Astrocyte of the spinal cord (primary cell): ENCODE data around the gene ATAD3A.
"Not testable (repeated sequence)": the region's sequence is repeated elsewhere in the genome, so short reads cannot be mapped to it uniquely, and the experiment has no call there.

Source experiments
- DNase-seq: peaks from one replicate; pipeline ENCODE4 v3.0.0; 2011; ENCODE audit warnings: low read depth, low spot score
- H3K4me3 ChIP-seq: 2 replicates; pipeline ENCODE4 v1.5.1; 2011; ENCODE audit warnings: low read depth, mild to moderate bottlenecking, low read length, moderate library complexity
- CTCF ChIP-seq: IDR thresholded peaks from 2 replicates; pipeline ENCODE4 v1.5.1; 2012; ENCODE audit warnings: low read depth, mild to moderate bottlenecking, low read length, inconsistent platforms
- in situ Hi-C: cut with HindIII; loops from 2 replicates; pipeline ENCODE4 v1.10.0; 2017; ENCODE audit warnings: low sequenced_read_pairs

ATAD3A gene

GRCh38 chr1:1554926-1555915 is 43.3 kb downstream of the ATAD3A start:
- peak; percentile 80 for DNase-seq
- H3K4me3 ChIP-seq: no peak overlapping the region
- TF ChIP-seq CTCF: no peak
- in situ Hi-C loops: no loop called here

- TF ChIP-seq CTCF: no peak
- in situ Hi-C loops: no loop called here
- DNase-seq: no peak
- H3K4me3 ChIP-seq: no peak overlapping the region
Observed at GRCh38 chr1:1556505-1556904, 44.5 kb downstream of the ATAD3A start.

GRCh38 chr1:1556961-1557360 is 45.0 kb downstream of the ATAD3A start:
- in situ Hi-C loops, DNase-seq, H3K4me3 ChIP-seq: not testable (repeated sequence)

GRCh38 chr1:1557688-1558087 is 45.7 kb downstream of the ATAD3A start:
- in situ Hi-C loops, DNase-seq, H3K4me3 ChIP-seq: not testable (repeated sequence)

GRCh38 chr1:1558591-1558990 is 46.6 kb downstream of the ATAD3A start:
- DNase-seq: no peak
- no peak overlapping the region for H3K4me3 ChIP-seq
- in situ Hi-C loops: no loop called here
- TF ChIP-seq CTCF: no peak

- TF ChIP-seq CTCF: no peak
- in situ Hi-C loops: no loop called here
Observed at GRCh38 chr1:1559066-1559465, 47.1 kb downstream of the ATAD3A start.

GRCh38 chr1:1560178-1560577 is 48.2 kb downstream of the ATAD3A start:
- H3K4me3 ChIP-seq: no peak overlapping the region
- TF ChIP-seq CTCF: no peak
- in situ Hi-C loops: no loop called here
- no peak for DNase-seq

More at GRCh38 chr1:1559066-1559465, 47.1 kb downstream of the ATAD3A start:
- DNase-seq: no peak
- no peak overlapping the region for H3K4me3 ChIP-seq
